GM12873 (cell line): ENCODE measurements around the gene IDE.

Experiments used
- TF ChIP-seq, protein P1 (sequence below): IDR thresholded peaks from 2 replicates; pipeline ENCODE4 v1.5.1; 2012; ENCODE audit warnings: low read depth, mild to moderate bottlenecking, moderate library complexity, low read length, control low read depth; ENCODE audit not compliant: insufficient read depth; ENCODE audit errors: missing control alignments

The IDE gene

GRCh38 chr10:92413519-92413918, 160.4 kb downstream of the IDE start:
- TF ChIP-seq, protein P1, sequence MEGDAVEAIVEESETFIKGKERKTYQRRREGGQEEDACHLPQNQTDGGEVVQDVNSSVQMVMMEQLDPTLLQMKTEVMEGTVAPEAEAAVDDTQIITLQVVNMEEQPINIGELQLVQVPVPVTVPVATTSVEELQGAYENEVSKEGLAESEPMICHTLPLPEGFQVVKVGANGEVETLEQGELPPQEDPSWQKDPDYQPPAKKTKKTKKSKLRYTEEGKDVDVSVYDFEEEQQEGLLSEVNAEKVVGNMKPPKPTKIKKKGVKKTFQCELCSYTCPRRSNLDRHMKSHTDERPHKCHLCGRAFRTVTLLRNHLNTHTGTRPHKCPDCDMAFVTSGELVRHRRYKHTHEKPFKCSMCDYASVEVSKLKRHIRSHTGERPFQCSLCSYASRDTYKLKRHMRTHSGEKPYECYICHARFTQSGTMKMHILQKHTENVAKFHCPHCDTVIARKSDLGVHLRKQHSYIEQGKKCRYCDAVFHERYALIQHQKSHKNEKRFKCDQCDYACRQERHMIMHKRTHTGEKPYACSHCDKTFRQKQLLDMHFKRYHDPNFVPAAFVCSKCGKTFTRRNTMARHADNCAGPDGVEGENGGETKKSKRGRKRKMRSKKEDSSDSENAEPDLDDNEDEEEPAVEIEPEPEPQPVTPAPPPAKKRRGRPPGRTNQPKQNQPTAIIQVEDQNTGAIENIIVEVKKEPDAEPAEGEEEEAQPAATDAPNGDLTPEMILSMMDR, result no peak

GRCh38 chr10:92413011-92413410, 160.9 kb downstream of the IDE start:
- TF ChIP-seq, protein P1, result no peak

DNA sequence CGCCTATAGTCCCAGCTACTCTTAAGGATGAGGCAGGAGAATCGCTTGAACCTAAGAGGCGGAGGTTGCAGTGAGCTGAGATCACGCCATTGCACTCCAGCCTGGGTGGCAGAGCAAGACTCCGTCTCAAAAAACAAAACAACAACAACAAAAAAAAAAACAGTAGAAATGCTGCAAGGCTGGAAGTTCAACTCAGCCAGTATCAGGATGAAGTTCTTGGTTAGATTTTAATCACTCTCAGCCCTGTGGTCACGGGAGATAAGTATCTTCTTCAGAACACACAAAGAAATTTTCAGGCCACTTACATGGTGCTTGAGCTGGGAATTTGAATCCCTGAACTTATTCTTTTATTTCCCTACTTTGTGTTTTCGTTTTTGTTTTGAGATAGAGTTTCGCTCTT, 162.5 kb downstream of the IDE start:
- TF ChIP-seq, protein P1, result no peak

- TF ChIP-seq, protein P1, result no peak
Observed at GRCh38 chr10:92410501-92410900, 163.4 kb downstream of the IDE start.

- TF ChIP-seq, protein P1, result no peak
Observed at GRCh38 chr10:92408017-92408361, 165.9 kb downstream of the IDE start.

- TF ChIP-seq, protein P1, result no peak
Observed at GRCh38 chr10:92407305-92408016, 166.4 kb downstream of the IDE start.

DNA sequence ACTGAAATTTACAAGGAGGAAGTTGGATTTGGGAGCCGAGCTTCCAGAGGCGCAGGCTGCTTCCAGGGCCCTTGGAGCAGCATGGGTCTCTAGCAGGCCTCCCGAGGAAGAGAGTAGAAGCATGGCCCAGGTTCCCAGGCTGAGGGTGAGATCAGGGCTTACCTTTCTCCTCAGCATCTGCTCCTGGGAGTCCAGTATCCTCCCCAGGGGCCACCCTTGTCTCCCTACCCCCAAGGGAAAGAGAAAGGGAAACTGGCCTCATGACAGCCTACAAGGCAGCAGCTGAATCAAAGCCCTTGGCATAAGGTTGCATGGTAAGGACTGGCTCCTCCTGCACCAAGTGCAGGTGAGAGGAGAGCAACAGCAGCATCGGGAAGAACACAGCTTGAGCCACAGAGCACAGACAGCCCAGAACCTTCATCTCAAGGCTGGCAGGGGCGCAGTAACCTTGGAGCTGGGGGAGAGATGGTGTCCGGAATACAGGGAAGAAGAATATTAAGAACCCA, 168.4 kb downstream of the IDE start:
- TF ChIP-seq, protein P1, result no peak
